HFF-Myc (cell line): ENCODE measurements around the gene HOXA2.

Source experiments
- DNase-seq: peaks from one replicate; pipeline ENCODE4 v3.0.0-alpha.2; 2011; ENCODE audit warnings: low read depth; ENCODE audit errors: extremely low read depth
- H3K4me3 ChIP-seq: replicated peaks from 2 replicates; pipeline ENCODE4 v1.5.1; 2011; ENCODE audit warnings: low read depth, mild to moderate bottlenecking, control low read depth, low read length
- TF ChIP-seq, protein P1 (sequence below): IDR thresholded peaks from 2 replicates; pipeline ENCODE4 v1.5.1; 2012; ENCODE audit warnings: mild to moderate bottlenecking, low read depth, low read length, control low read depth; ENCODE audit errors: missing control alignments

Gene HOXA2

DNA sequence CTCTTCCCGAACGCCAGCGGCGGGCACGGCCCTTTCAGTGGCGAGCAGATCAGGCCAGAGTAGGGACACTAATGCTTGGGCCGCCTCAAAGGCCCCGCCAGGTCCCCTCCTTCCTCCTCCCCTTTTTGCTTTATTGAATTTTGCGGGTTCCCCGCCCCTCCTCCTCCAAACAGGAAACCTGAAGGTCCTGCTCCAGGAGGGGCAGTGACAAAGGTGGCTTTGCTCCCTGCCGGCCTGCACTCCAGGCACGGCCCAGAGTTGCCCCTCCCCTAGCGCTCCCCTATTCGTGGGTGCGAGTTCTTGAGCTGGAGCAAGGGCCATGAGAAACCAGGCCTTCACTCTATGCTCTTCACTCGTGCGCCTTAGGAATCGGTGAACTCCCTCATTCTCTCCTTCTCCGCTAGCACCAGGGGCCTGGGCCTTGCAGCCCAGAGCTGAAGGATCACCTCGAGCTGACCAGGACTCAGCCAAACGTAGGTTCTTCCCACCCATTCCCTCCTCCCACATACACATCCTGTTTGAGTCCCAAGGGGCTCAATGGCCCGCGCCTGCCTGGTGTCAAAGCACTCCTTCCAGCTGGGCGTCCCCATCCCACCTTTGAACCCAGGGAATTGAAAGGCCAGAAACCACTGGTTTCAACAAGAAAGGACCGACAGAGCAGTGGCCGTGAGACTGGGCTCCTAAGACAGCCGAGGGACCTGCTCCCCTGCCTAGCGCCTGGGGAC, 45.7 kb upstream of the HOXA2 start:
- DNase-seq, result no peak
- TF ChIP-seq, protein P1, sequence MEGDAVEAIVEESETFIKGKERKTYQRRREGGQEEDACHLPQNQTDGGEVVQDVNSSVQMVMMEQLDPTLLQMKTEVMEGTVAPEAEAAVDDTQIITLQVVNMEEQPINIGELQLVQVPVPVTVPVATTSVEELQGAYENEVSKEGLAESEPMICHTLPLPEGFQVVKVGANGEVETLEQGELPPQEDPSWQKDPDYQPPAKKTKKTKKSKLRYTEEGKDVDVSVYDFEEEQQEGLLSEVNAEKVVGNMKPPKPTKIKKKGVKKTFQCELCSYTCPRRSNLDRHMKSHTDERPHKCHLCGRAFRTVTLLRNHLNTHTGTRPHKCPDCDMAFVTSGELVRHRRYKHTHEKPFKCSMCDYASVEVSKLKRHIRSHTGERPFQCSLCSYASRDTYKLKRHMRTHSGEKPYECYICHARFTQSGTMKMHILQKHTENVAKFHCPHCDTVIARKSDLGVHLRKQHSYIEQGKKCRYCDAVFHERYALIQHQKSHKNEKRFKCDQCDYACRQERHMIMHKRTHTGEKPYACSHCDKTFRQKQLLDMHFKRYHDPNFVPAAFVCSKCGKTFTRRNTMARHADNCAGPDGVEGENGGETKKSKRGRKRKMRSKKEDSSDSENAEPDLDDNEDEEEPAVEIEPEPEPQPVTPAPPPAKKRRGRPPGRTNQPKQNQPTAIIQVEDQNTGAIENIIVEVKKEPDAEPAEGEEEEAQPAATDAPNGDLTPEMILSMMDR, result no peak
- no peak overlapping the region for H3K4me3 ChIP-seq

DNA sequence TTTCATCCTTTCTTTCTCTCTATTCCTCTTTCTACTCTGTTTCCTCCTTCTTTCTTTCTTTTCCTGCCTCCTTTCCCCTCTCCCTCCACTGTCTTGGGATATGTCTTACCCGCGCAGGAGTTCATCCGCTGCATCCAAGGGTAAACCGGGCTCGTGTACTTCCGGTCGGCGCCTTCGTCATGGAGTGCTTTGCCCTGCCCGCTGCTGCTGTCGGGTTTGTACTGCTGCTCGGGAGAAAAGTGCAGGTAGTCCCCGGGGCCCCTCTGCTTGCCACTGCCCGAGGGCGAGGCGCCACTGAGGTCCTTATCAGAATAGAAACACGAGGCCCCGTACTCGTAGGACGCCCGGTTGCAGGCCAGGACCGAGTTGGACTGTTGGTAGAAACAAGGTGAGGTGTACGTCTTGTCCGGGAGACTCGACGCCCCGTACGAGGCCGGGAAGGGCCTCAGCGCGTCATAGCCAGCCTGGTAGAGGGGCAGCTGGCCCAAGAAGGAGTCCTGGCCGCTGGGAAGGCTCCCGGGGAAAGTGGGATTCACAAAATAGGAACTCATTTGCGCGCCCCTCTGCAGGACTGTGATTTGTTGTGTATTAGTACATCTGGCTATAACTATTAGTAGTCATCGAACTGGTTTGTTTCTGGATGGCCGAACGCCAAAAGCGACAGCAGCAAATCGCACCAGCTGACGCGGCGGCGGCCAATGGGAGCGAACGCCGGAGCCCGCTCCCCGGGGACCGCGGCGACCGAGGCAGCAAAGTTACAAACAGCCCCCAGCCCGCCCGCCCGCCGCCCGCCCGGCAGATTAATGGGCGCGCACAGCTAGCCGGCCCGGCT, 44.9 kb upstream of the HOXA2 start, which contains the start of gene HOXA6:
TSS of gene HOXA6 (minus strand) at position 576 of the 832 bp plus-strand sequence. CDS start at position 551, 25 bp downstream.
- DNase-seq, result no peak
- TF ChIP-seq, protein P1, result no peak
- no peak within 1 kb of the TSS for H3K4me3 ChIP-seq

DNA sequence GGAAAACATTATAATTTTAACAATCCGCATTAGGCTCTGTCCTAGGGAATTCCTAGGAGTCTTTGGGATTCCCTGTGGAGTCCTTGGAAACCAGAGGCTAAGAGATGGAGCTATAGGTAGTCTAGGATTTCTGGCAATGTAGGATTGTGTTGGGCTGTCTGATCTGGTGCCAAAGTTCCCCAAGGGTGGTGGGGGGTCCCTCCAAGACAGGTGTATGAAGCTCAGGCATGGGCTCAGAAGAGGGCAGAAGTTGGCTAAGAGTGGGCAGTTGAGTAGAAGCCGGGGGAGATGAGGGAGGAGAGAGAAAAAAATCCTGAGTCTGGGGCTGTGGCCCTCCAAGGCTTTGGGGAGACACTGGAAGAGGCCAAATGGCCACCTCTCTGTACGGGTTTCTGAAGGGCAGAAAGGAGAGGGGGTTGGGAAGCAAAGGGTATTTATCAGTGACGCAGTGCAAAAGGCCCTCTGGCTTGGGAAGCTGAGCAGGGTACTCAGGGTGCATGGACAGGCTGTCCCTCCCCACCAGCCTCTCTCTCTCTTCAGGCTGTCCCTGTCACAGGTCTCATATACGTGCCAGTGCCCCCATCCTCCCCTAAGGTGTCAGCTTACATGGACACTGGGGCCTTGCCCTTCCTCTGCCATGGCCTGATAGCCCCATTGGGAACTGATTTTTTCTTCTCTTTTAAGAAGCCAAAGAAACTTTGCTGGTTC, 44.2 kb upstream of the HOXA2 start:
- no peak for DNase-seq
- H3K4me3 ChIP-seq, result no peak overlapping the region
- TF ChIP-seq, protein P1, result no peak

DNA sequence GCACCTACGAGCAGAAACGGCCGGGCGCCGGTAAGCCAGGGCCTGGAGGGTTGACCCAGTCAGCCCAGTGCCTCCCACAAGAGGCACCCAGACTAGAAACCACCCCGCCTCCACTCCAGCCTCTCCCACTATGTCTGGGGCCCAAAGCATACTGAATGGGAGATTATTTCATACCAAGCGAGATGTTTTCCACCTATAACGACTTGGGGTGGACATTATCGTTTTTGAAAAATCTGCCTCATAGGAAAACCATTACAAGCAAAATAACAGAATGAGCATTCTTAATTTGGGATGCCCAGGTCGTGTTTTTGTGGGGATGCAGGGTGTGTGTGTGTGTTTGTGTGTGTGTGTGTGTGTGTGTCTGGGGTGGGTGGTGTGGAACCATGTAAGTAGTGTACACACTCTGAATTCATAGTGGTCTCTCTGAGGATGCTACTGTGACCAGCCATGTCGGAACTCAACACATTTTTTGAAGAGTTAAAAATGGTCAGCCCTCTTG, 43.5 kb upstream of the HOXA2 start:
- TF ChIP-seq, protein P1, result no peak
- DNase-seq, result no peak
- no peak overlapping the region for H3K4me3 ChIP-seq

DNA sequence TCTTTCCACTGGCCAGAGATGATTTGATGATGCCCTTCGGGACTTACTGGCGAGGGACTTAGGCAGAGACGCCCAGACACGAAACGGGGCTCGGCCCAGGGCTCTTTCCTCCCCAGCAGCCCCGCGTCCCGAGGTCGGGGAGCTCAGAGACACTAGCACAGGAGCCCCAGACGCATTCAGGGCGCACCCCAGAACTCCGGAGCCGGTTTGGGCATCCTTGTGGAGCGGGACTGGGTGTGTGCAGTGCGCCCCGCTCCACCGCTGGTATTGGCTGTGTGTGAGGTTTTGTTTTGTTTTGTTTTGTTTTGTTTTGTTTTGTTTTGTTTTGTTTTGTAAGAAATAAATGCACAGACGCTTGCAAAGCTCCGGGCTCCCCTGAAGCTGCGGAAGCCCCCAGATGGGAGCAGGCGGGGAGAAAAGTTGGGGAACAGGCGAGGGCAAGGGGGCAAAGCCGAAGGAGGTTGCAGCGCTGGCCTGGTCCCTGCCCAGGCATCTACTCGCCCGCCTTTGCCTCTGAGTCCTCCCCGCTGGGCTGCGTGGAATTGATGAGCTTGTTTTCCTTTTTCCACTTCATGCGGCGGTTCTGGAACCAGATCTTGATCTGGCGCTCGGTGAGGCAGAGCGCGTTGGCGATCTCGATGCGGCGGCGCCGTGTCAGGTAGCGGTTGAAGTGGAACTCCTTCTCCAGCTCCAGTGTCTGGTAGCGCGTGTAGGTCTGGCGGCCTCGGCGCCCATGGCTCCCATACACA, 42.9 kb upstream of the HOXA2 start:
- TF ChIP-seq, protein P1, result no peak
- DNase-seq, result no peak
- H3K4me3 ChIP-seq, result no peak overlapping the region

DNA sequence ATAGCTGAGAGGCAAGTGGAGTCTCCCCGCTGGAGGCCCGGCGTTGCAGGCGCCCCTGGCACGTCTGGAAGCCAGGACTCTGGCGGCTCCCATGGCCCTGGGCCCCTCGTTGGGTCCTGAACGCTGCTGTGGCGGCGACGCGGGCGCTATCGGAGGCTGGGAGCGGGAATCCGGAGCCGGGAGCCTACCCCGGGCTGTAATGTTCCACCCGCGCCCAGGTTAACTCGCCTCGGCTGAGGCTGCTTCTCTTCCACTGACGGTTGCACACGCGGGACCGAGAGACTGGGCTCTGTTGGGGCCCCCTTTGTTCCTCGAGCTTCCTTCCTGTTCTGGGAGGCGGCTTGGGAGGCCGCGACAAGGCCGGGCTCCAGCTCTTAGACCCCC, 42.3 kb upstream of the HOXA2 start:
- TF ChIP-seq, protein P1, result no peak
- H3K4me3 ChIP-seq, result no peak overlapping the region
- no peak for DNase-seq
